IMR-90 (cell line): Measurements from ENCODE around the gene TBRG4. TPM values are rescaled to one million over a fixed set of nuclear protein-coding genes. Genes with fewer than 3 reads are reported as not detected.

Source experiments
- ATAC-seq: fragments of 200-7000 bp; cut with Tn5 transposase; 2 replicates; pipeline ENCODE4 v1.9.1; 2020; ENCODE audit warnings: low read depth, mild to moderate bottlenecking, moderate library complexity
- BruUV-seq: library from RNA; stranded (reverse); fragments of 400-500 nt; replicated peaks from 2 replicates; lab custom pipeline; 2021; lab: Mats Ljungman, UMichigan
- CTCF ChIA-PET: fragments of 300-600 bp; formaldehyde crosslinking; extraction: SDS; loops from one replicate; lab custom pipeline; 2021; ENCODE audit warnings: antibody characterized with exemption; lab: Yijun Ruan, JAX
- POLR2A ChIA-PET: fragments of 300-600 bp; sonication (Branson Sonifier 250); formaldehyde crosslinking; loops from one replicate; lab custom pipeline; 2022; ENCODE audit warnings: antibody characterized with exemption; ENCODE audit not compliant: unreplicated experiment; lab: Charles Lee
- DNase-seq: peaks from one replicate; pipeline ENCODE4 v3.0.0; 2013
- H2AFZ ChIP-seq: replicated peaks from 2 replicates; pipeline ENCODE3; 2013; ENCODE audit warnings: low read length, mild to moderate bottlenecking; ENCODE audit not compliant: poor library complexity
- H2AK5ac ChIP-seq: 2 replicates; pipeline ENCODE4 v1.6.1; 2013; ENCODE audit warnings: low read depth, low read length, inconsistent platforms
- H2AK9ac ChIP-seq: replicated peaks from 2 replicates; pipeline ENCODE3; 2013; ENCODE audit warnings: mild to moderate bottlenecking, low read depth, low read length, moderate library complexity; ENCODE audit not compliant: poor library complexity
- H2BK120ac ChIP-seq: 2 replicates; pipeline ENCODE4 v1.6.1; 2013; ENCODE audit warnings: low read depth, low read length, inconsistent platforms
- H2BK15ac ChIP-seq: 3 replicates; pipeline ENCODE4 v1.6.1; 2013; ENCODE audit warnings: low read depth, low read length, inconsistent platforms
- H2BK20ac ChIP-seq: 2 replicates; pipeline ENCODE4 v1.6.1; 2013; ENCODE audit warnings: low read depth, mild to moderate bottlenecking, inconsistent platforms, low read length, moderate library complexity
- H2BK5ac ChIP-seq: 2 replicates; pipeline ENCODE4 v1.6.1; 2013; ENCODE audit warnings: mild to moderate bottlenecking, low read depth, low read length, inconsistent platforms; ENCODE audit not compliant: poor library complexity, severe bottlenecking
- H3K14ac ChIP-seq: replicated peaks from 2 replicates; pipeline ENCODE4 v1.6.1; 2013; ENCODE audit warnings: low read depth, low read length, inconsistent platforms
- H3K18ac ChIP-seq: 2 replicates; pipeline ENCODE4 v1.6.1; 2013; ENCODE audit warnings: low read depth, low read length, control low read depth
- H3K23ac ChIP-seq: 2 replicates; pipeline ENCODE4 v1.6.1; 2013; ENCODE audit warnings: low read depth, low read length, inconsistent platforms
- H3K27ac ChIP-seq: 2 replicates; pipeline ENCODE4 v1.5.1; 2013; ENCODE audit warnings: mild to moderate bottlenecking, control low read depth, low read length; ENCODE audit not compliant: insufficient read depth
- H3K27me3 ChIP-seq: 2 replicates; pipeline ENCODE4 v1.6.1; 2013; ENCODE audit warnings: low read length; ENCODE audit not compliant: control insufficient read depth, insufficient read depth
- H3K36me3 ChIP-seq: 2 replicates; pipeline ENCODE4 v1.6.1; 2013; ENCODE audit warnings: low read length, mixed read lengths; ENCODE audit not compliant: control insufficient read depth, insufficient read depth
- H3K4ac ChIP-seq: 2 replicates; pipeline ENCODE4 v1.6.1; 2013; ENCODE audit warnings: low read depth, low read length, inconsistent platforms
- H3K4me1 ChIP-seq: 2 replicates; pipeline ENCODE4 v1.6.1; 2013; ENCODE audit warnings: low read length, mixed read lengths; ENCODE audit not compliant: control insufficient read depth, insufficient read depth
- H3K4me2 ChIP-seq: 2 replicates; pipeline ENCODE4 v1.6.1; 2013; ENCODE audit warnings: low read depth, mild to moderate bottlenecking, control low read depth, low read length, moderate library complexity
- H3K4me3 ChIP-seq: 2 replicates; pipeline ENCODE4 v1.5.1; 2013; ENCODE audit warnings: low read depth, mild to moderate bottlenecking, control low read depth, low read length, moderate library complexity; ENCODE audit not compliant: insufficient read depth
- H3K56ac ChIP-seq: 2 replicates; pipeline ENCODE4 v1.6.1; 2013; ENCODE audit warnings: low read length, inconsistent platforms; ENCODE audit not compliant: insufficient read depth; ENCODE audit errors: extremely low read depth
- H3K79me1 ChIP-seq, 2 experiments: 2 replicates each; pipeline ENCODE4 v1.6.1; 2013; ENCODE audit warnings: low read length in 2 of 2, inconsistent platforms in 1 of 2, low read depth in 1 of 2
- H3K9ac ChIP-seq: 2 replicates; pipeline ENCODE4 v1.6.1; 2013; ENCODE audit warnings: low read depth, low read length, control low read depth
- H3K9me1 ChIP-seq: 2 replicates; pipeline ENCODE4 v1.6.1; 2013; ENCODE audit warnings: low read length, inconsistent platforms; ENCODE audit not compliant: insufficient read depth
- H3K9me3 ChIP-seq: 2 replicates; pipeline ENCODE4 v1.6.1; 2013; ENCODE audit warnings: low read length; ENCODE audit not compliant: control insufficient read depth, insufficient read depth
- H4K20me1 ChIP-seq: 2 replicates; pipeline ENCODE4 v1.6.1; 2013; ENCODE audit warnings: low read length, inconsistent platforms; ENCODE audit not compliant: insufficient read depth
- H4K5ac ChIP-seq: 2 replicates; pipeline ENCODE4 v1.6.1; 2013; ENCODE audit warnings: mild to moderate bottlenecking, low read depth, low read length, control low read depth
- H4K8ac ChIP-seq, 2 experiments: 2 replicates each; pipeline ENCODE4 v1.6.1; 2013; ENCODE audit warnings: low read depth in 2 of 2, low read length in 2 of 2, control low read depth in 1 of 2, inconsistent platforms in 1 of 2
- H4K91ac ChIP-seq: 2 replicates; pipeline ENCODE4 v1.6.1; 2013; ENCODE audit warnings: low read depth, low read length, inconsistent platforms; ENCODE audit not compliant: insufficient read depth
- CHD1 ChIP-seq: IDR thresholded peaks from 2 replicates; pipeline ENCODE4 v1.6.1; 2012; ENCODE audit warnings: low read depth, low read length, improper control_type of control experiment
- POLR2A ChIP-seq: IDR thresholded peaks from 2 replicates; pipeline ENCODE4 v1.6.1; 2012; ENCODE audit warnings: mild to moderate bottlenecking, low read depth, low read length
- RCOR1 ChIP-seq: IDR thresholded peaks from 2 replicates; pipeline ENCODE4 v1.6.1; 2012; ENCODE audit warnings: mild to moderate bottlenecking, low read length, improper control_type of control experiment; ENCODE audit not compliant: insufficient replicate concordance
- WGBS, 2 experiments: methylation state at CpG; one replicate each; pipeline versions ENCODE4 v1.1.5 to v1.1.7; 2013; ENCODE audit warnings: missing lambda C conversion rate in 2 of 2; ENCODE audit not compliant: insufficient read length in 1 of 2; ENCODE audit errors: extremely low coverage in 2 of 2; 5-methylcytosine and 5-hydroxymethylcytosine counted together
- dilution Hi-C: fragments of 300-500 bp; cut with HindIII; formaldehyde crosslinking; loops from one replicate; pipeline ENCODE4 v1.14.3; 2018; ENCODE audit warnings: low sequenced_read_pairs; ENCODE audit not compliant: unreplicated experiment
- in situ Hi-C: fragments of 300-500 bp; cut with MboI; formaldehyde crosslinking; loops from 3 replicates; pipeline ENCODE4 v1.14.3; 2019; ENCODE audit warnings: low sequenced_read_pairs, inconsistent platforms, mixed read lengths
- intact Hi-C: fragments of 100-400 bp; cut with micrococcal nuclease; formaldehyde crosslinking; loops from 2 replicates; pipeline ENCODE4 v1.10.0; 2022
- polyA plus RNA-seq, 3 experiments: library from polyadenylated mRNA; depleted of rRNA; stranded (reverse); fragments of >200 nt; gene quantifications; 2 replicates each; pipeline ENCODE4 v1.2.3, GENCODE V29; 2012; ENCODE audit warnings: low replicate concordance in 1 of 3
- total RNA-seq: library from RNA; depleted of rRNA; stranded (reverse); fragments of >200 nt; gene quantifications from 2 replicates; pipeline ENCODE4 v1.2.3, GENCODE V29; 2012

The TBRG4 gene
- total and polyA plus RNA-seq, 2 of the 4 experiments (the other 2 are of a cell fraction) = 71.6 to 77.6 TPM

- TF ChIP-seq CHD1 = no peak
These were observed 35.3 kb upstream of the TBRG4 start (continued) for GRCh38 chr7:45146531-45147379.

GRCh38 chr7:45145881-45146280, 34.4 kb upstream of the TBRG4 start:
- Histone ChIP-seq H3K79me1 (no peaks in the 10 kb centered on the region), H3K14ac (no peak overlapping the region), H4K5ac (no peak overlapping the region), H3K4me3 (no peak overlapping the region), H2BK15ac (no peak overlapping the region), H3K27me3 (peaks cover 56% of the 10 kb centered on the region), H2BK120ac (no peak overlapping the region), H3K9ac (no peak overlapping the region), H3K4me1 (no peaks in the 10 kb centered on the region), H3K36me3 (no peaks in the 10 kb centered on the region), H3K18ac (no peak overlapping the region), H3K9me3 (no peaks in the 10 kb centered on the region), H2AK5ac (no peak overlapping the region), H2AK9ac (no peak overlapping the region), H3K9me1 (no peaks in the 10 kb centered on the region), H3K56ac (no peak overlapping the region), H4K91ac (no peak overlapping the region), H3K4ac (no peak overlapping the region), H3K4me2 (no peak overlapping the region), H2BK5ac (no peak overlapping the region), H4K8ac (no peak overlapping the region), H2AFZ (no peak overlapping the region), H3K23ac (no peak overlapping the region), H2BK20ac (no peak overlapping the region), H4K20me1 (no peaks in the 10 kb centered on the region), H3K27ac (no peak overlapping the region)
- dilution Hi-C loops = no loop called here
- no CpG with 5 or more reads among the region's 7 CpGs for WGBS, 2 experiments
- ATAC-seq = no peak
- BruUV-seq = no TSS peak
- ChIA-PET CTCF (interaction anchor here (1.0 kb wide), 1 partner anchor 9 kb away, joined by 3 read pairs; no protein-coding TSS in a partner anchor), POLR2A (no interaction called here)
- intact Hi-C loops = no loop called here
- TF ChIP-seq POLR2A (no peak), RCOR1 (no peak)
- DNase-seq = no peak
- in situ Hi-C loops = no loop called here
